Esophagus muscularis mucosa (tissue), 4 donors: Measurements from ENCODE around the gene IGF1R. TPM values are rescaled to one million over a fixed set of nuclear protein-coding genes. Genes with fewer than 3 reads are reported as not detected.

Experiments used
- DNase-seq: peaks from one replicate; pipeline ENCODE4 v3.0.0-alpha.2; 2017; ENCODE audit errors: extremely low spot score
- H3K27ac ChIP-seq, 4 donors: fragments of 200-600 bp; sonication (generic); replicated peaks in 1 of 4; 1 replicate in 3 of 4; 2 replicates in 1 of 4; pipeline ENCODE4 v1.5.1; 2016 to 2019; ENCODE audit warnings: mild to moderate bottlenecking in 1 of 4
- H3K27me3 ChIP-seq, 4 donors: fragments of 200-600 bp; sonication (generic); one replicate each; pipeline versions ENCODE4 v1.5.1 to v1.6.0; 2016 to 2019
- H3K36me3 ChIP-seq, 4 donors: fragments of 200-600 bp; sonication (generic); one replicate each; pipeline ENCODE4 v1.5.1; 2016 to 2019
- H3K4me1 ChIP-seq, 4 donors: fragments of 200-600 bp; sonication (generic); one replicate each; pipeline ENCODE4 v1.5.1; 2016 to 2019
- H3K4me3 ChIP-seq, 4 donors: fragments of 200-600 bp; sonication (generic); 1 replicate in 2 of 4; 2 replicates in 2 of 4; pipeline ENCODE4 v1.5.1; 2016 to 2019; ENCODE audit warnings: mild to moderate bottlenecking in 4 of 4, moderate library complexity in 1 of 4
- H3K9me3 ChIP-seq, 4 donors: fragments of 200-600 bp; sonication (generic); 1 replicate in 3 of 4; 2 replicates in 1 of 4; pipeline ENCODE4 v1.5.1; 2016 to 2019
- CTCF ChIP-seq, 3 experiments: fragments of 200-600 bp in 2 of 3; fragments of 450-650 bp in 1 of 3; sonication (generic) in 2 of 3; IDR thresholded peaks; one replicate each; pipeline ENCODE4 v1.5.1; 2017 to 2019; ENCODE audit warnings: antibody characterized with exemption in 3 of 3, mild to moderate bottlenecking in 2 of 3, moderate library complexity in 1 of 3
- EP300 ChIP-seq: sonication (generic); formaldehyde crosslinking; IDR thresholded peaks from one replicate; pipeline ENCODE4 v1.6.1; 2017; ENCODE audit warnings: antibody characterized with exemption
- POLR2A ChIP-seq: fragments of 450-650 bp; IDR thresholded peaks from one replicate; pipeline ENCODE4 v1.6.1; 2017; ENCODE audit warnings: antibody characterized with exemption, moderate library complexity, mild to moderate bottlenecking, low read depth
- POLR2AphosphoS5 ChIP-seq, 2 donors: sonication (generic); formaldehyde crosslinking; IDR thresholded peaks; one replicate each; pipeline ENCODE4 v1.6.1; 2017; ENCODE audit warnings: antibody characterized with exemption in 2 of 2
- WGBS: methylation state at CpG from one replicate; pipeline ENCODE4 v1.1.5; 2018; 5-methylcytosine and 5-hydroxymethylcytosine counted together
- intact Hi-C: fragments of 100-400 bp; cut with DNase I; formaldehyde crosslinking; loops from one replicate; pipeline ENCODE4 v1.15.1; 2023
- total RNA-seq, 4 donors: library from RNA; depleted of rRNA; stranded (reverse); fragments of >200 nt; gene quantifications; one replicate each; pipeline versions ENCODE4 v1.1.0 to v1.2.1, GENCODE V29; 2016

Gene IGF1R
- total RNA-seq, 4 donors from 2014 or later: 33.6 to 95.3 (median 49.7) TPM

GRCh38 chr15:98834976-98835375, 186.6 kb downstream of the IGF1R start:
- TF ChIP-seq POLR2A (no peak), CTCF (IDR thresholded peaks at IDR 0.05) (no peak), EP300 (no peak), POLR2AphosphoS5 (IDR thresholded peaks at IDR 0.05) (no peak)
- Histone ChIP-seq H3K4me3 (no peak overlapping the region), H3K27ac (no peak overlapping the region), H3K4me1 (peaks cover 0 to 24% (median 18%) of the 10 kb centered on the region in 4 donors), H3K9me3 (peaks cover 0 to 23% (median 12%) of the 10 kb centered on the region in 4 donors), H3K27me3 (no peaks in the 10 kb centered on the region), H3K36me3 (no peaks in the 10 kb centered on the region)
- intact Hi-C loops: no loop called here
- WGBS: 100% methylated on average over 1 of the region's 1 CpG
- no peak for DNase-seq

- H3K4me3 ChIP-seq: no peak overlapping the region
Observed at GRCh38 chr15:98835876-98836275, 187.5 kb downstream of the IGF1R start.

GRCh38 chr15:98838387-98839259, 190.3 kb downstream of the IGF1R start:
- no peaks in the 10 kb centered on the region for H3K27me3 ChIP-seq
- WGBS: 78% methylated on average over 5 of the region's 5 CpGs
- no peak for DNase-seq
- no peak overlapping the region for H3K27ac ChIP-seq
- TF ChIP-seq POLR2AphosphoS5 (IDR thresholded peaks at IDR 0.05) (no peak), CTCF (IDR thresholded peaks at IDR 0.05) (no peak), EP300 (no peak), POLR2A (no peak)
- no peaks in the 10 kb centered on the region for H3K36me3 ChIP-seq
- peaks cover 13 to 46% (median 28%) of the 10 kb centered on the region in 4 donors for H3K4me1 ChIP-seq
- intact Hi-C loops: no loop called here
- H3K4me3 ChIP-seq: no peak overlapping the region
- no peaks in the 10 kb centered on the region for H3K9me3 ChIP-seq

More at GRCh38 chr15:98835876-98836275, 187.5 kb downstream of the IGF1R start:
- Histone ChIP-seq H3K27me3 (no peaks in the 10 kb centered on the region), H3K27ac (no peak overlapping the region), H3K36me3 (no peaks in the 10 kb centered on the region), H3K9me3 (peaks cover 0 to 15% (median 5%) of the 10 kb centered on the region in 4 donors), H3K4me1 (peaks cover 0 to 24% (median 18%) of the 10 kb centered on the region in 4 donors)
- 90% methylated on average over 4 of the region's 4 CpGs for WGBS
- no peak for TF ChIP-seq POLR2AphosphoS5 (IDR thresholded peaks at IDR 0.05)
- TF ChIP-seq POLR2A: no peak
- TF ChIP-seq EP300: no peak
- TF ChIP-seq CTCF (IDR thresholded peaks at IDR 0.05): no peak
- intact Hi-C loops: no loop called here
- no peak for DNase-seq

GRCh38 chr15:98840053-98840452, 191.7 kb downstream of the IGF1R start:
- Histone ChIP-seq H3K4me3 (no peak overlapping the region), H3K9me3 (no peaks in the 10 kb centered on the region), H3K36me3 (no peaks in the 10 kb centered on the region), H3K4me1 (peaks cover 20 to 51% (median 27%) of the 10 kb centered on the region in 4 donors), H3K27me3 (no peaks in the 10 kb centered on the region), H3K27ac (no peak overlapping the region)
- intact Hi-C loops: no loop called here
- 72% methylated on average over 5 of the region's 5 CpGs for whole genome bisulfite sequencing
- TF ChIP-seq EP300: no peak
- no peak for TF ChIP-seq POLR2A
- TF ChIP-seq POLR2AphosphoS5 (IDR thresholded peaks at IDR 0.05): no peak
- TF ChIP-seq CTCF (IDR thresholded peaks at IDR 0.05): no peak
- DNase-seq: no peak
